OCI-LY3 (cell line): ENCODE measurements around the gene PIK3C2G.

Experiments used
- EZH2phosphoT487 ChIP-seq: fragments of 200-600 bp; shearing (Covaris generic); IDR thresholded peaks from 2 replicates; pipeline ENCODE4 v1.6.1; 2018; ENCODE audit warnings: antibody characterized with exemption, mixed run types, low read depth
- TF ChIP-seq, protein P1 (sequence below): fragments of 200-600, 300-600 bp; sonication (generic); IDR thresholded peaks from 2 replicates; pipeline ENCODE4 v1.5.1; 2014; ENCODE audit warnings: antibody characterized with exemption, low read length, low read depth

DNA sequence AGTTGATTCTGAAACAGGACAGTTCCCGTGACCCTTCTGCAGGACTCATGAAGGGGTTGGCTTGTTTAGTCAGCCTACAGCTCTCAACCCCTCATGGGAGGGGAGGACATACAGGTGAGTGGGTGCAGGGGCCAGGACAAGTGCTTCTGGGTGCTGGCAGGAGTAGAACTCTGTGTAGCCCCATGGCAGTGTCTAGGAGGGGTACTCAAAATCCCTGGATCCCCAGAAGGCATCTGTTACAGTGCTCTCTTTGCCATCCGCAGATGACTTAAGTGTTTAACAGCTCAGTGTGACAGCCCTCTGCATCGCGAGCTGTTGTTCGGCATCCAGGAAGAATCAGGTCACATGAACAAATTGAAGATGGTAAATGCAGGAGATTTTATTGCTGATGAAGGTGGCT, 91.0 kb downstream of the PIK3C2G start:
- TF ChIP-seq, protein P1, sequence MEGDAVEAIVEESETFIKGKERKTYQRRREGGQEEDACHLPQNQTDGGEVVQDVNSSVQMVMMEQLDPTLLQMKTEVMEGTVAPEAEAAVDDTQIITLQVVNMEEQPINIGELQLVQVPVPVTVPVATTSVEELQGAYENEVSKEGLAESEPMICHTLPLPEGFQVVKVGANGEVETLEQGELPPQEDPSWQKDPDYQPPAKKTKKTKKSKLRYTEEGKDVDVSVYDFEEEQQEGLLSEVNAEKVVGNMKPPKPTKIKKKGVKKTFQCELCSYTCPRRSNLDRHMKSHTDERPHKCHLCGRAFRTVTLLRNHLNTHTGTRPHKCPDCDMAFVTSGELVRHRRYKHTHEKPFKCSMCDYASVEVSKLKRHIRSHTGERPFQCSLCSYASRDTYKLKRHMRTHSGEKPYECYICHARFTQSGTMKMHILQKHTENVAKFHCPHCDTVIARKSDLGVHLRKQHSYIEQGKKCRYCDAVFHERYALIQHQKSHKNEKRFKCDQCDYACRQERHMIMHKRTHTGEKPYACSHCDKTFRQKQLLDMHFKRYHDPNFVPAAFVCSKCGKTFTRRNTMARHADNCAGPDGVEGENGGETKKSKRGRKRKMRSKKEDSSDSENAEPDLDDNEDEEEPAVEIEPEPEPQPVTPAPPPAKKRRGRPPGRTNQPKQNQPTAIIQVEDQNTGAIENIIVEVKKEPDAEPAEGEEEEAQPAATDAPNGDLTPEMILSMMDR = no peak
- no peak for TF ChIP-seq EZH2phosphoT487
